ENCODE measurements around the gene CNOT1. TPM values are rescaled to one million over a fixed set of nuclear protein-coding genes. Genes with fewer than 3 reads are reported as not detected.

Gene CNOT1
- total RNA-seq, 4 donors from 2014 or later: 122 to 257 (median 178) TPM

DNA sequence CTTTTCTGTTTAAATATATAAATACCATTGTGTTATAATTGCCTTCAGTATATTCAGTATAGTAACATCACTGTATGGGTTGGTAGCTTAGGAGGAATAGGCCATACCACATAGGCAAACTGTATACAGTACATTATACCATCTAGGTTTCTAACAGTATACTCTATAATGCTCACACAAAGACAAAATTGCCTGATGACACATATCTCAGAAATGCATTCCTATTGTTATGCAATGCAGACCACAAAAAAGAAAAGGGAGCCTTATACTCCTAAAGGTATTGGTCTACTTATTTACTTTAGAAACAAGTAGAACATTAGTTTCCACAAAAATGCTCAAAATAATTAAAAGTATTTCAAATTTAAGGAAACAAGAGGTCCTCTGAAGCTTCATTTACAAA, 66.4 kb downstream of the CNOT1 start:
- Histone ChIP-seq H3K4me3 (no peak overlapping the region), H3K27ac (no peak overlapping the region), H3K27me3 (no peaks in the 10 kb centered on the region), H3K4me1 (no peaks in the 10 kb centered on the region), H3K9me3 (no peaks in the 10 kb centered on the region), H3K36me3 (peaks cover 0 to 64% (median 22%) of the 10 kb centered on the region in 4 donors)
- intact Hi-C loops (cut with DNase I; ENCODE audit: low total_unique reads) (no loop called here), in situ Hi-C loops (cut with MboI; ENCODE audit: low pct_ligation_motif_present in 1 of 4, low pct_unique_long_range_greater_than_20kb in 1 of 4, low sequenced_read_pairs in 3 of 4) (no loop called here)
- TF ChIP-seq POLR2A (IDR thresholded peaks at IDR 0.05): no peak
- TF ChIP-seq, protein P1, sequence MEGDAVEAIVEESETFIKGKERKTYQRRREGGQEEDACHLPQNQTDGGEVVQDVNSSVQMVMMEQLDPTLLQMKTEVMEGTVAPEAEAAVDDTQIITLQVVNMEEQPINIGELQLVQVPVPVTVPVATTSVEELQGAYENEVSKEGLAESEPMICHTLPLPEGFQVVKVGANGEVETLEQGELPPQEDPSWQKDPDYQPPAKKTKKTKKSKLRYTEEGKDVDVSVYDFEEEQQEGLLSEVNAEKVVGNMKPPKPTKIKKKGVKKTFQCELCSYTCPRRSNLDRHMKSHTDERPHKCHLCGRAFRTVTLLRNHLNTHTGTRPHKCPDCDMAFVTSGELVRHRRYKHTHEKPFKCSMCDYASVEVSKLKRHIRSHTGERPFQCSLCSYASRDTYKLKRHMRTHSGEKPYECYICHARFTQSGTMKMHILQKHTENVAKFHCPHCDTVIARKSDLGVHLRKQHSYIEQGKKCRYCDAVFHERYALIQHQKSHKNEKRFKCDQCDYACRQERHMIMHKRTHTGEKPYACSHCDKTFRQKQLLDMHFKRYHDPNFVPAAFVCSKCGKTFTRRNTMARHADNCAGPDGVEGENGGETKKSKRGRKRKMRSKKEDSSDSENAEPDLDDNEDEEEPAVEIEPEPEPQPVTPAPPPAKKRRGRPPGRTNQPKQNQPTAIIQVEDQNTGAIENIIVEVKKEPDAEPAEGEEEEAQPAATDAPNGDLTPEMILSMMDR (IDR thresholded peaks at IDR 0.05): no peak
- no peak for TF ChIP-seq EP300 (IDR thresholded peaks at IDR 0.05; ENCODE audit: low read depth)
- no peak for TF ChIP-seq POLR2AphosphoS5 (IDR thresholded peaks at IDR 0.05)
- DNase-seq: no peak

DNA sequence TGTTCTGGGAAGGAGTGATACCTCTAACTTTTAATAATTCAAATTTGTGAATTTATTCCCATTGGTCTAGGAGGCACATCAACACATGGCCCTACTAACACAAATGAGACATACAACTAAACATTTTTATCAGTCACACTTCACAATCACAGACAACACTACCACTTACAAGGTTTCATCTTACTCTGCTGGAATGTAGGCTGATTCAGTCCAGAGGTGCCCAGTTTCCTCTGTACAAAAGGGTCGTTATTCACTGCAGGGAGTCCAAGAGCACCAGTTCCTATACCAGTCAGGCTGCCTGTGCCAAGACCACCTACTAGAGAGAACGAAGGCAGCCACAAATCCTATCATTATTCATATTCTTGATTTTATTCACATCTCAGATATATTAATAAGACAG, 72.9 kb downstream of the CNOT1 start:
- Histone ChIP-seq H3K4me3 (no peak overlapping the region), H3K36me3 (peaks cover 0 to 75% (median 36%) of the 10 kb centered on the region in 4 donors), H3K27me3 (no peaks in the 10 kb centered on the region), H3K9me3 (no peaks in the 10 kb centered on the region), H3K4me1 (no peaks in the 10 kb centered on the region), H3K27ac (no peak overlapping the region)
- TF ChIP-seq, protein P1 (IDR thresholded peaks at IDR 0.05): no peak
- TF ChIP-seq POLR2A (IDR thresholded peaks at IDR 0.05) (no peak), EP300 (IDR thresholded peaks at IDR 0.05; ENCODE audit: low read depth) (no peak), POLR2AphosphoS5 (IDR thresholded peaks at IDR 0.05) (no peak)
- WGBS, 2 donors (ENCODE audit: low coverage in 1 of 2): 88 to 90% methylated on average over 2 of the region's 2 CpGs
- in situ Hi-C loops (cut with MboI; ENCODE audit: low pct_ligation_motif_present in 1 of 4, low pct_unique_long_range_greater_than_20kb in 1 of 4, low sequenced_read_pairs in 3 of 4): no loop called here
- no peak for DNase-seq
- intact Hi-C loops (cut with DNase I; ENCODE audit: low total_unique reads): no loop called here

DNA sequence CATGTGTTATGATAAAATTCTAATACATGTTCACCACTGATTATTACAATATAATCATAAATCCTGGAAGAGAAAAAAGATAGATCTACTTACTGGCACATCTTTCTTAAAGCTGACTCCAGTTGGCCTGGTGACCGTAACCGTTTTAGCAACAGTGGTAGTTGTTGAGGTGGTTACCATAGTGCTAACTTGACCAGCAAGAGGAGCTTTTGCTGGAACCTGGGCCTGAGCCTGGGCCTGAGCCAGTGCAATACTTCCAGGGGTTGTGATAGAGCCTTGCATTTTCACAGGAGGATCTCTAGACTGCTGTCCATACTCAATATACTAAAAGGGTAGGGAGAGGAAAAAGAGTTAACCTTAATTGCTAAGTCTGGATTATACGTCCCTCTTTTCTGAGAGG, 78.1 kb downstream of the CNOT1 start:
- peaks cover 2 to 82% (median 38%) of the 10 kb centered on the region in 4 donors for H3K36me3 ChIP-seq
- WGBS, 2 donors (ENCODE audit: low coverage in 1 of 2): 60 to 69% methylated on average over 3 of the region's 3 CpGs

DNA sequence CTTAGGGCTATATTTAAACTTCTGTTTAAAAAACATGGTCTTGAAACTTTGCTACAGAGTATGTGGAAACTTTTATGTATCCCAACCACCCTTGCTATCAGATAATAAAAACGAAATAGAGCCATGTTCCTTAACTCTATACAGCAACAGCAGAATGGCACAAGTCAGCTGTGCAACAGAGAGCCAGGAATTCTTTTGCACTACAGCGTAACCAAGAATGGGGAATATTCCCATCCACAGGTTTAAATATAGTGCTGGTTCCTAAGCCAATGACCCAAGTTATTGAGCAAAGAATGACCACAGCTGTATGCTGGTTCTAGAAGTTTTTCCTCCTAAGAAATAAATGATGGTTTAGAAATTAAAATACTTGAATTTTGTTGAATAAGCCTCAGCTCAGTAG, 81.2 kb downstream of the CNOT1 start:
- Histone ChIP-seq H3K4me1 (no peaks in the 10 kb centered on the region), H3K27ac (no peak overlapping the region), H3K27me3 (no peaks in the 10 kb centered on the region), H3K4me3 (no peak overlapping the region), H3K36me3 (peaks cover 0 to 84% (median 39%) of the 10 kb centered on the region in 4 donors), H3K9me3 (no peaks in the 10 kb centered on the region)
- WGBS, 2 donors (ENCODE audit: low coverage in 1 of 2): 60 to 66% methylated on average over 2 of the region's 2 CpGs
- TF ChIP-seq, protein P1 (IDR thresholded peaks at IDR 0.05): no peak
- TF ChIP-seq EP300 (IDR thresholded peaks at IDR 0.05; ENCODE audit: low read depth) (no peak), POLR2AphosphoS5 (IDR thresholded peaks at IDR 0.05) (no peak), POLR2A (IDR thresholded peaks at IDR 0.05) (no peak)
- DNase-seq: no peak
- intact Hi-C loops (cut with DNase I; ENCODE audit: low total_unique reads): no loop called here
- in situ Hi-C loops (cut with MboI; ENCODE audit: low pct_ligation_motif_present in 1 of 4, low pct_unique_long_range_greater_than_20kb in 1 of 4, low sequenced_read_pairs in 3 of 4): no loop called here

More for the DNA sequence above, 78.1 kb downstream of the CNOT1 start:
- intact Hi-C loops (cut with DNase I; ENCODE audit: low total_unique reads) (no loop called here), in situ Hi-C loops (cut with MboI; ENCODE audit: low pct_ligation_motif_present in 1 of 4, low pct_unique_long_range_greater_than_20kb in 1 of 4, low sequenced_read_pairs in 3 of 4) (no loop called here)
- Histone ChIP-seq H3K27ac (no peak overlapping the region), H3K9me3 (no peaks in the 10 kb centered on the region), H3K4me1 (no peaks in the 10 kb centered on the region), H3K27me3 (no peaks in the 10 kb centered on the region), H3K4me3 (no peak overlapping the region)
- no peak for DNase-seq
- no peak for TF ChIP-seq POLR2A (IDR thresholded peaks at IDR 0.05)
- TF ChIP-seq POLR2AphosphoS5 (IDR thresholded peaks at IDR 0.05): no peak
- TF ChIP-seq, protein P1 (IDR thresholded peaks at IDR 0.05): no peak
- no peak for TF ChIP-seq EP300 (IDR thresholded peaks at IDR 0.05; ENCODE audit: low read depth)

Data from transverse colon (tissue), 4 donors.